Measurements from ENCODE around the gene SBF2.

GRCh38 chr11:10041332-10041731 is 252.7 kb downstream of the SBF2 start:
- TF ChIP-seq CTCF (IDR thresholded peaks at IDR 0.05 in 4 of 5, conservative IDR thresholded peaks at IDR 0.05 in 1 of 5) (no peak), POLR2A (IDR thresholded peaks at IDR 0.05) (no peak)

Measured in gastrocnemius medialis (tissue), 4 donors.